ENCODE measurements around the gene EGR4.

DNA sequence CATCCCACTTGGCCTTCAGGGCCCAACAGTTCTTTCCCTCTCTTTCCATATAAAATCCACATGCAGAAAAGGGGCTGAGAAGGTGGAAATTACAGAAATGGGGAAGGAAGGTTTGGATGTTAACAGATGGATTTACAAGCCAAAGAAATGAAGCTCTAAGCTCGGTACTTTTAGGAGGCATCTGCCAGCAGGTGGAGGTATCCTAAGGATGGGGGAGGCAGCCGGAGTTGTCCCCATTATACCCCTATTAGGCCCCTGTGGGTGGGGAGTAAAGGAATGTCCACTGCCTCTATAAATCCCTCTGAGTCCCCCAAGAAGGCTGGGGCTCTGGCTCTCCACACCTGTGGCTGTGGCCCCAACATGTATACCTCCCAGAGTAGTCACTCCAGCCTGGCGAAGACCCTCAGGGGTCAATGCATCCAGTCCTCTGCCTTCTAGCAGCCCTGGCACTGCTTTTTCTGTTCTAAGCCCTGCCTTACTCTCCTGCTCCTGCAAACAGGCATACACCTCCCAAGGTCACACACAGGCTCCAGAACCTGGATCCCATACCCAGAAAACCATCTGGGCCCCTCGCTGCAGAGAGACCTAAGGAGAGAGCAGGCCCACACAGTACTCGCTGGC is 10.3 kb downstream of the EGR4 start:
- TF ChIP-seq, protein P1, sequence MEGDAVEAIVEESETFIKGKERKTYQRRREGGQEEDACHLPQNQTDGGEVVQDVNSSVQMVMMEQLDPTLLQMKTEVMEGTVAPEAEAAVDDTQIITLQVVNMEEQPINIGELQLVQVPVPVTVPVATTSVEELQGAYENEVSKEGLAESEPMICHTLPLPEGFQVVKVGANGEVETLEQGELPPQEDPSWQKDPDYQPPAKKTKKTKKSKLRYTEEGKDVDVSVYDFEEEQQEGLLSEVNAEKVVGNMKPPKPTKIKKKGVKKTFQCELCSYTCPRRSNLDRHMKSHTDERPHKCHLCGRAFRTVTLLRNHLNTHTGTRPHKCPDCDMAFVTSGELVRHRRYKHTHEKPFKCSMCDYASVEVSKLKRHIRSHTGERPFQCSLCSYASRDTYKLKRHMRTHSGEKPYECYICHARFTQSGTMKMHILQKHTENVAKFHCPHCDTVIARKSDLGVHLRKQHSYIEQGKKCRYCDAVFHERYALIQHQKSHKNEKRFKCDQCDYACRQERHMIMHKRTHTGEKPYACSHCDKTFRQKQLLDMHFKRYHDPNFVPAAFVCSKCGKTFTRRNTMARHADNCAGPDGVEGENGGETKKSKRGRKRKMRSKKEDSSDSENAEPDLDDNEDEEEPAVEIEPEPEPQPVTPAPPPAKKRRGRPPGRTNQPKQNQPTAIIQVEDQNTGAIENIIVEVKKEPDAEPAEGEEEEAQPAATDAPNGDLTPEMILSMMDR (conservative IDR thresholded peaks at IDR 0.05; ENCODE audit: low read depth, low read length), result no peak
- no peak for TF ChIP-seq CEBPB (IDR thresholded peaks at IDR 0.05; ENCODE audit: low read depth, low read length)
- TF ChIP-seq SMC3 (IDR thresholded peaks at IDR 0.05; ENCODE audit: low read depth, low read length), result no peak
- TF ChIP-seq POLR2A (IDR thresholded peaks at IDR 0.05; ENCODE audit: low read depth, low read length), result no peak
- TF ChIP-seq NFE2L2 (IDR thresholded peaks at IDR 0.05; ENCODE audit: low read depth, low read length), result no peak
- TF ChIP-seq RFX5 (IDR thresholded peaks at IDR 0.05; ENCODE audit: low read depth, low read length), result no peak
- no peak for TF ChIP-seq BHLHE40 (IDR thresholded peaks at IDR 0.05; ENCODE audit: low read depth, low read length)
- no peak for TF ChIP-seq CHD1 (IDR thresholded peaks at IDR 0.05; ENCODE audit: low read depth, low read length)
- TF ChIP-seq MXI1 (IDR thresholded peaks at IDR 0.05; ENCODE audit: borderline replicate concordance, low read depth, low read length), result no peak
- TF ChIP-seq RAD21 (IDR thresholded peaks at IDR 0.05; ENCODE audit: low read length), result no peak
- TF ChIP-seq, protein P2, sequence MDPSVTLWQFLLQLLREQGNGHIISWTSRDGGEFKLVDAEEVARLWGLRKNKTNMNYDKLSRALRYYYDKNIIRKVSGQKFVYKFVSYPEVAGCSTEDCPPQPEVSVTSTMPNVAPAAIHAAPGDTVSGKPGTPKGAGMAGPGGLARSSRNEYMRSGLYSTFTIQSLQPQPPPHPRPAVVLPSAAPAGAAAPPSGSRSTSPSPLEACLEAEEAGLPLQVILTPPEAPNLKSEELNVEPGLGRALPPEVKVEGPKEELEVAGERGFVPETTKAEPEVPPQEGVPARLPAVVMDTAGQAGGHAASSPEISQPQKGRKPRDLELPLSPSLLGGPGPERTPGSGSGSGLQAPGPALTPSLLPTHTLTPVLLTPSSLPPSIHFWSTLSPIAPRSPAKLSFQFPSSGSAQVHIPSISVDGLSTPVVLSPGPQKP (IDR thresholded peaks at IDR 0.05; ENCODE audit: borderline replicate concordance, low read depth, low read length), result no peak

Data from IMR-90 (cell line).